Endodermal cell (in vitro differentiated cells): ENCODE results near the gene LDHA. TPM values are rescaled to one million over a fixed set of nuclear protein-coding genes. Genes with fewer than 3 reads are reported as not detected.

Source experiments
- DNase-seq: peaks from one replicate; pipeline ENCODE4 v3.0.0-alpha.2; 2017
- H3K27ac ChIP-seq: 2 replicates; pipeline ENCODE4 v1.5.1; 2013; ENCODE audit warnings: mild to moderate bottlenecking, low read depth, low read length, moderate library complexity
- H3K27me3 ChIP-seq: 2 replicates; pipeline ENCODE4 v1.6.1; 2013; ENCODE audit warnings: mild to moderate bottlenecking, low read length, moderate library complexity; ENCODE audit not compliant: insufficient read depth, control insufficient read depth, poor library complexity, severe bottlenecking
- H3K36me3 ChIP-seq: 2 replicates; pipeline ENCODE4 v1.7.0; 2013; ENCODE audit warnings: mild to moderate bottlenecking, low read length, moderate library complexity; ENCODE audit not compliant: control insufficient read depth, insufficient read depth
- H3K4me1 ChIP-seq: one replicate; pipeline ENCODE4 v1.7.0; 2013; ENCODE audit warnings: low read length; ENCODE audit not compliant: control insufficient read depth, insufficient read depth
- H3K4me3 ChIP-seq: 2 replicates; pipeline ENCODE4 v1.5.1; 2013; ENCODE audit warnings: mild to moderate bottlenecking, low read length, moderate library complexity
- H3K9ac ChIP-seq: 2 replicates; pipeline ENCODE4 v1.6.1; 2013; ENCODE audit warnings: mild to moderate bottlenecking, low read length, moderate library complexity; ENCODE audit not compliant: poor library complexity, severe bottlenecking; ENCODE audit errors: extremely low read depth
- H3K9me3 ChIP-seq: 2 replicates; pipeline ENCODE4 v1.6.1; 2013; ENCODE audit warnings: mild to moderate bottlenecking, low read length, moderate library complexity; ENCODE audit not compliant: control insufficient read depth
- H3K27ac Mint-ChIP-seq: 2 replicates; pipeline ENCODE4 v1.8.0; 2020; ENCODE audit warnings: mixed read lengths
- H3K27me3 Mint-ChIP-seq: 2 replicates; pipeline ENCODE4 v1.8.0; 2021; ENCODE audit warnings: mild to moderate bottlenecking, mixed read lengths; ENCODE audit not compliant: insufficient read depth
- H3K36me3 Mint-ChIP-seq: 2 replicates; pipeline ENCODE4 v1.8.0; 2020; ENCODE audit warnings: low read depth, mixed read lengths
- H3K4me1 Mint-ChIP-seq: 2 replicates; pipeline ENCODE4 v1.8.0; 2020; ENCODE audit warnings: mixed read lengths
- H3K4me3 Mint-ChIP-seq: 2 replicates; pipeline ENCODE4 v1.8.0; 2020; ENCODE audit warnings: mild to moderate bottlenecking, moderate library complexity, mixed read lengths
- H3K9me3 Mint-ChIP-seq: 2 replicates; pipeline ENCODE4 v1.8.0; 2020; ENCODE audit warnings: mild to moderate bottlenecking, mixed read lengths
- WGBS, 2 experiments: methylation state at CpG; one replicate each; pipeline versions ENCODE4 v1.1.5 to v1.1.7; 2013; ENCODE audit warnings: missing lambda C conversion rate in 2 of 2, mixed read lengths in 1 of 2; ENCODE audit not compliant: insufficient coverage in 1 of 2, insufficient read length in 1 of 2; 5-methylcytosine and 5-hydroxymethylcytosine counted together
- total RNA-seq, 2 donors: library from RNA; stranded (reverse); fragmentation: NEBNext Ultra II Directional in 1 of 2; extraction: Animal tissue kit (Norgen Biotek cat#: 25700) in 1 of 2; gene quantifications; 2 replicates in 1 of 2; 3 replicates in 1 of 2; pipeline ENCODE4 v1.2.1, GENCODE V29; 2021
- TF ChIP-seq, protein P1 (sequence below): fragments of 200-600 bp; sonication (generic); conservative IDR thresholded peaks from 2 replicates; pipeline ENCODE4 v1.5.0; 2021; ENCODE audit warnings: antibody characterized with exemption, mild to moderate bottlenecking

LDHA gene
- total RNA-seq, 2 donors from 2014 or later, result 256 to 308 TPM

- H3K4me3 ChIP-seq, result no peak overlapping the region
- 93 to 99% methylated on average over 1 to 4 of the region's 4 CpGs for WGBS, 2 experiments
- no peak for DNase-seq
- Mint-ChIP-seq H3K27ac (no peak overlapping the region), H3K27me3 (no peaks in the 10 kb centered on the region), H3K9me3 (no peaks in the 10 kb centered on the region), H3K4me1 (no peaks in the 10 kb centered on the region), H3K36me3 (peaks cover 48% of the 10 kb centered on the region), H3K4me3 (no peak overlapping the region)
- no peaks in the 10 kb centered on the region for H3K4me1 ChIP-seq
- TF ChIP-seq, protein P1, sequence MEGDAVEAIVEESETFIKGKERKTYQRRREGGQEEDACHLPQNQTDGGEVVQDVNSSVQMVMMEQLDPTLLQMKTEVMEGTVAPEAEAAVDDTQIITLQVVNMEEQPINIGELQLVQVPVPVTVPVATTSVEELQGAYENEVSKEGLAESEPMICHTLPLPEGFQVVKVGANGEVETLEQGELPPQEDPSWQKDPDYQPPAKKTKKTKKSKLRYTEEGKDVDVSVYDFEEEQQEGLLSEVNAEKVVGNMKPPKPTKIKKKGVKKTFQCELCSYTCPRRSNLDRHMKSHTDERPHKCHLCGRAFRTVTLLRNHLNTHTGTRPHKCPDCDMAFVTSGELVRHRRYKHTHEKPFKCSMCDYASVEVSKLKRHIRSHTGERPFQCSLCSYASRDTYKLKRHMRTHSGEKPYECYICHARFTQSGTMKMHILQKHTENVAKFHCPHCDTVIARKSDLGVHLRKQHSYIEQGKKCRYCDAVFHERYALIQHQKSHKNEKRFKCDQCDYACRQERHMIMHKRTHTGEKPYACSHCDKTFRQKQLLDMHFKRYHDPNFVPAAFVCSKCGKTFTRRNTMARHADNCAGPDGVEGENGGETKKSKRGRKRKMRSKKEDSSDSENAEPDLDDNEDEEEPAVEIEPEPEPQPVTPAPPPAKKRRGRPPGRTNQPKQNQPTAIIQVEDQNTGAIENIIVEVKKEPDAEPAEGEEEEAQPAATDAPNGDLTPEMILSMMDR, result no peak
- H3K27ac ChIP-seq, result no peak overlapping the region
- H3K9ac ChIP-seq, result no peak overlapping the region
- peaks cover 62% of the 10 kb centered on the region for H3K36me3 ChIP-seq
- no peaks in the 10 kb centered on the region for H3K9me3 ChIP-seq
- H3K27me3 ChIP-seq, result no peaks in the 10 kb centered on the region
Measured at GRCh38 chr11:18364495-18365073, 29.8 kb upstream of the LDHA start.

GRCh38 chr11:18365741-18366140, 28.6 kb upstream of the LDHA start:
- TF ChIP-seq, protein P1, result no peak
- Mint-ChIP-seq H3K27ac (no peak overlapping the region), H3K4me3 (no peak overlapping the region), H3K36me3 (peaks cover 39% of the 10 kb centered on the region), H3K4me1 (no peaks in the 10 kb centered on the region), H3K27me3 (no peaks in the 10 kb centered on the region), H3K9me3 (no peaks in the 10 kb centered on the region)
- Histone ChIP-seq H3K36me3 (peaks cover 54% of the 10 kb centered on the region), H3K9ac (no peak overlapping the region), H3K27me3 (no peaks in the 10 kb centered on the region), H3K9me3 (no peaks in the 10 kb centered on the region), H3K4me3 (no peak overlapping the region), H3K4me1 (no peaks in the 10 kb centered on the region), H3K27ac (no peak overlapping the region)
- no peak for DNase-seq
- 89 to 94% methylated on average over 3 to 4 of the region's 4 CpGs for WGBS, 2 experiments

DNA sequence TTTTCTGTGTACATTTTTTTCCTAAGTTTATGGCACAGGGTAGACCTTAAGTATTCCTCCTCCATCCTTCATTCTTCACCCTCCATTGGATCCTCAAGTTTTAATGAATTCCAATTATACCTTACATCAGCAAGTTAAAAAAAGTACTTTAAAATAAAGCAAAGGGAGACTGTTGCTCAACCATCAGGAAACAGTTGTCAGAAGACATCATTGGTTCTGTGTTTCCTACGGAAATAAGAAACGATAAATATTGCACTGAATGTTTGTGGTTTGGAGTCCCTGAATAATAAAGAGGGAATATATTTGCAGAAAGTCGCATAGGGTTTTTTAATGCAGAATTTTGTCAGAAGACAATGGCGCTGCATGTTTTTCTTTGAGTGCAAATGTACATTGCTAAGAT, 28.1 kb upstream of the LDHA start:
- no peaks in the 10 kb centered on the region for H3K9me3 Mint-ChIP-seq
- no peaks in the 10 kb centered on the region for H3K4me1 ChIP-seq
- H3K4me3 Mint-ChIP-seq, result no peak overlapping the region
- peaks cover 51% of the 10 kb centered on the region for H3K36me3 ChIP-seq
- 89 to 96% methylated on average over 4 of the region's 4 CpGs for WGBS, 2 experiments
- H3K4me3 ChIP-seq, result no peak overlapping the region
- no peaks in the 10 kb centered on the region for H3K27me3 Mint-ChIP-seq
- H3K9me3 ChIP-seq, result no peaks in the 10 kb centered on the region
- H3K36me3 Mint-ChIP-seq, result peaks cover 36% of the 10 kb centered on the region
- no peak overlapping the region for H3K27ac ChIP-seq
- H3K4me1 Mint-ChIP-seq, result peaks cover 1% of the 10 kb centered on the region
- no peak overlapping the region for H3K9ac ChIP-seq
- TF ChIP-seq, protein P1, result no peak
- H3K27me3 ChIP-seq, result no peaks in the 10 kb centered on the region
- DNase-seq, result no peak
- no peak overlapping the region for H3K27ac Mint-ChIP-seq
